Measurements from ENCODE around the gene PTPRN2.
"Not testable (repeated sequence)": the region's sequence is repeated elsewhere in the genome, so short reads cannot be mapped to it uniquely, and the experiment has no call there.

Gene PTPRN2

GRCh38 chr7:158302274-158303070 is 285.2 kb downstream of the PTPRN2 start:
- TF ChIP-seq CTCF (IDR thresholded peaks at IDR 0.05; ENCODE audit: low read depth, low read length, missing control alignments): no peak
- H3K4me3 ChIP-seq (ENCODE audit: low read depth, low read length): no peak overlapping the region
- in situ Hi-C loops (cut with HindIII; ENCODE audit: low sequenced_read_pairs): no loop called here
- DNase-seq (ENCODE audit: low read depth): no peak

- TF ChIP-seq CTCF (IDR thresholded peaks at IDR 0.05; ENCODE audit: low read depth, low read length, missing control alignments): no peak
- in situ Hi-C loops (cut with HindIII; ENCODE audit: low sequenced_read_pairs): no loop called here
- no peak overlapping the region for H3K4me3 ChIP-seq (ENCODE audit: low read depth, low read length)
- DNase-seq (ENCODE audit: low read depth): no peak
Measured at GRCh38 chr7:158301207-158301606, 286.4 kb downstream of the PTPRN2 start.

- H3K4me3 ChIP-seq (ENCODE audit: low read depth, low read length): no peak overlapping the region
- no peak for DNase-seq (ENCODE audit: low read depth)
- in situ Hi-C loops (cut with HindIII; ENCODE audit: low sequenced_read_pairs): no loop called here
- TF ChIP-seq CTCF (IDR thresholded peaks at IDR 0.05; ENCODE audit: low read depth, low read length, missing control alignments): no peak
Measured at GRCh38 chr7:158300427-158300826, 287.2 kb downstream of the PTPRN2 start.

GRCh38 chr7:158299607-158300006 is 288.0 kb downstream of the PTPRN2 start:
- no peak overlapping the region for H3K4me3 ChIP-seq (ENCODE audit: low read depth, low read length)
- in situ Hi-C loops (cut with HindIII; ENCODE audit: low sequenced_read_pairs): no loop called here
- no peak for TF ChIP-seq CTCF (IDR thresholded peaks at IDR 0.05; ENCODE audit: low read depth, low read length, missing control alignments)
- DNase-seq (ENCODE audit: low read depth): no peak

GRCh38 chr7:158296798-158297104 is 290.9 kb downstream of the PTPRN2 start:
- no peak overlapping the region for H3K4me3 ChIP-seq (ENCODE audit: low read depth, low read length)
- no peak for TF ChIP-seq CTCF (IDR thresholded peaks at IDR 0.05; ENCODE audit: low read depth, low read length, missing control alignments)
- DNase-seq (ENCODE audit: low read depth): no peak
- in situ Hi-C loops (cut with HindIII; ENCODE audit: low sequenced_read_pairs): no loop called here

GRCh38 chr7:158295966-158296797 is 291.4 kb downstream of the PTPRN2 start:
- in situ Hi-C loops (cut with HindIII; ENCODE audit: low sequenced_read_pairs): no loop called here
- TF ChIP-seq CTCF (IDR thresholded peaks at IDR 0.05; ENCODE audit: low read depth, low read length, missing control alignments): no peak
- H3K4me3 ChIP-seq (ENCODE audit: low read depth, low read length): no peak overlapping the region
- no peak for DNase-seq (ENCODE audit: low read depth)

- in situ Hi-C loops (cut with HindIII; ENCODE audit: low sequenced_read_pairs); DNase-seq (ENCODE audit: low read depth); H3K4me3 ChIP-seq (ENCODE audit: low read depth, low read length): not testable (repeated sequence)
Measured at GRCh38 chr7:158294468-158295215, 293.0 kb downstream of the PTPRN2 start.

All from astrocyte of the cerebellum (primary cell).